ENCODE results near the gene KIAA0232.

DNA sequence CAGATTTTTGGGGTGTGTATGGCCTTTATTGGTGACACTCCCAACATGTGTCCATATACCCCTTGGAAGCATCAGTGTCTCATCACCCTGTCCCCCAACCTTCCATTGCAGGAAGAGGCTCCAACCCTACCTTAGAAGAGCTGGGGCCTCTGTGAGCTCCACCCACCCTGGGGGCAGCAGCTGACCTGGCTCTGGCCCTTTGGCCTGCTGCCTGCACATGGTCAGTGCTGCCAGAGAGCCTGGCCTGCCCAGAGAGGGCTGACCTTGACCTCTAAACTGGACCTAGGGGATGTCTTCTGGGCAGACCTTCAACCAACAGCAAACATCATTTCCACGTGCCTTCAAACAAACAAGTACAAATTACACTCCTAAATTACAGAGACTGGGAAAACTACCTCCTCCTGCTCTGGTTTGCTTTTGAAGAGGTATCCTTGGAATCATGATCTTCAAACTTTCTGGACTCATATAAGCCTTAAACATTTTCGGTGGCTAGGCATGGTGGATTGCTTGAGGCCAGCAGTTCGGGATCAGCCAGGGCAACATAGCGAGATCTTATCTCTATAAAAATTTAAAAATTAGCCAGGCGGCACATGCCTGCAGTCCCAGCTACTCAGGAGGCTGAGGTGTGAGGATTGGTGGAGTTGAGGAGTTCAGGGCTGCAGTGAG is 27.3 kb upstream of the KIAA0232 start:
- TF ChIP-seq EZH2phosphoT487 (IDR thresholded peaks at IDR 0.05; ENCODE audit: insufficient read depth, low read depth) (no peak), EZH2 (IDR thresholded peaks at IDR 0.05; ENCODE audit: insufficient read depth, poor library complexity, severe bottlenecking) (no peak)

Measured in GM23248 (cell line).